HepG2 (cell line): ENCODE data around the gene KIF13A. TPM values are rescaled to one million over a fixed set of nuclear protein-coding genes. Genes with fewer than 3 reads are reported as not detected.

Source experiments
- ARNT ChIP-seq: fragments of 450-650 bp; IDR thresholded peaks from 2 replicates; pipeline ENCODE4 v1.6.1; 2017
- CCAR2 ChIP-seq: fragments of 200-400 bp; formaldehyde crosslinking; optimal IDR thresholded peaks from 2 replicates; pipeline ENCODE3; 2018; ENCODE audit warnings: low read depth, mild to moderate bottlenecking, low read length, moderate library complexity
- DPF2 ChIP-seq: sonication (generic); formaldehyde crosslinking; IDR thresholded peaks from 2 replicates; pipeline ENCODE4 v1.4.0; 2020; ENCODE audit warnings: mild to moderate bottlenecking, low read depth, missing genetic modification reagents, borderline replicate concordance
- NFIC ChIP-seq: IDR thresholded peaks from 2 replicates; pipeline ENCODE4 v1.6.1; 2012; ENCODE audit warnings: mild to moderate bottlenecking, low read length, inconsistent platforms
- PRMT3 ChIP-seq: sonication (generic); formaldehyde crosslinking; IDR thresholded peaks from 2 replicates; pipeline ENCODE4 v1.8.1; 2022; ENCODE audit warnings: low read depth, mild to moderate bottlenecking, moderate library complexity, missing genetic modification reagents, borderline replicate concordance
- REL ChIP-seq: sonication (generic); formaldehyde crosslinking; conservative IDR thresholded peaks from 2 replicates; pipeline ENCODE4 v1.8.0; 2022; ENCODE audit warnings: mild to moderate bottlenecking, missing genetic modification reagents, moderate library complexity
- RORA ChIP-seq: sonication (generic); formaldehyde crosslinking; IDR thresholded peaks from 2 replicates; pipeline ENCODE4 v1.5.0; 2020; ENCODE audit warnings: mild to moderate bottlenecking, missing genetic modification reagents, moderate library complexity
- SNAI1 ChIP-seq: sonication (generic); formaldehyde crosslinking; IDR thresholded peaks from 2 replicates; pipeline ENCODE4 v1.5.0; 2020; ENCODE audit warnings: mild to moderate bottlenecking, missing genetic modification reagents, borderline replicate concordance
- SRY ChIP-seq: sonication (generic); formaldehyde crosslinking; IDR thresholded peaks from 2 replicates; pipeline ENCODE4 v1.8.0; 2022; ENCODE audit warnings: mild to moderate bottlenecking, missing genetic modification reagents
- SSRP1 ChIP-seq: IDR thresholded peaks from 2 replicates; pipeline ENCODE4 v1.6.1; 2016; ENCODE audit warnings: control low read depth
- ZFP62 ChIP-seq: sonication (generic); formaldehyde crosslinking; IDR thresholded peaks from 2 replicates; pipeline ENCODE4 v1.4.0; 2020; ENCODE audit warnings: missing genetic modification reagents
- ZFY ChIP-seq: sonication (generic); formaldehyde crosslinking; IDR thresholded peaks from 2 replicates; pipeline ENCODE4 v1.4.0; 2020; ENCODE audit warnings: missing genetic modification reagents
- ZNF615 ChIP-seq: sonication (generic); formaldehyde crosslinking; IDR thresholded peaks from 2 replicates; pipeline ENCODE4 v1.5.0; 2020; ENCODE audit warnings: mild to moderate bottlenecking, missing genetic modification reagents, borderline replicate concordance
- polyA plus RNA-seq, 8 experiments: library from polyadenylated mRNA; depleted of rRNA in 3 of 8; stranded (reverse) in 7 of 8; unstranded in 1 of 8; fragments of >200 nt; fragmentation: Illumina TruSeq in 4 of 8; extraction: Trizol in 4 of 8; gene quantifications; 2 replicates each; pipeline versions ENCODE4 v1.2.1 to v1.2.3, GENCODE V29; 2011 to 2016; ENCODE audit warnings: low read depth in 4 of 8, missing spikeins in 1 of 8, mixed read lengths in 1 of 8; ENCODE audit not compliant: insufficient read depth in 1 of 8
- total RNA-seq, 5 experiments: library from RNA; depleted of rRNA; stranded (reverse); fragments of >200 nt; fragmentation: Illumina TruSeq; extraction: Trizol; gene quantifications; 2 replicates each; pipeline ENCODE4 v1.2.3, GENCODE V29; 2016; ENCODE audit warnings: low read depth in 1 of 5
- TF ChIP-seq, protein P1 (sequence below): sonication (generic); formaldehyde crosslinking; conservative IDR thresholded peaks from 2 replicates; pipeline ENCODE4 v1.4.0; 2020; ENCODE audit warnings: mild to moderate bottlenecking, missing genetic modification reagents, moderate library complexity
- TF ChIP-seq, protein P2 (sequence below): sonication (generic); formaldehyde crosslinking; IDR thresholded peaks from one replicate; pipeline ENCODE4 v1.5.1; 2020; ENCODE audit warnings: mild to moderate bottlenecking, missing genetic modification reagents; ENCODE audit errors: not compliant biosample characterization
- TF ChIP-seq, protein P3 (sequence below): sonication (generic); formaldehyde crosslinking; IDR thresholded peaks from 2 replicates; pipeline ENCODE4 v1.4.0; 2020; ENCODE audit warnings: mild to moderate bottlenecking, low read depth, missing genetic modification reagents

Gene KIF13A
- total and polyA plus RNA-seq, 2 of the 13 experiments (the other 11 are each of a cell fraction or from before 2014, with no cell fraction given): 21.1 to 37.2 TPM

DNA sequence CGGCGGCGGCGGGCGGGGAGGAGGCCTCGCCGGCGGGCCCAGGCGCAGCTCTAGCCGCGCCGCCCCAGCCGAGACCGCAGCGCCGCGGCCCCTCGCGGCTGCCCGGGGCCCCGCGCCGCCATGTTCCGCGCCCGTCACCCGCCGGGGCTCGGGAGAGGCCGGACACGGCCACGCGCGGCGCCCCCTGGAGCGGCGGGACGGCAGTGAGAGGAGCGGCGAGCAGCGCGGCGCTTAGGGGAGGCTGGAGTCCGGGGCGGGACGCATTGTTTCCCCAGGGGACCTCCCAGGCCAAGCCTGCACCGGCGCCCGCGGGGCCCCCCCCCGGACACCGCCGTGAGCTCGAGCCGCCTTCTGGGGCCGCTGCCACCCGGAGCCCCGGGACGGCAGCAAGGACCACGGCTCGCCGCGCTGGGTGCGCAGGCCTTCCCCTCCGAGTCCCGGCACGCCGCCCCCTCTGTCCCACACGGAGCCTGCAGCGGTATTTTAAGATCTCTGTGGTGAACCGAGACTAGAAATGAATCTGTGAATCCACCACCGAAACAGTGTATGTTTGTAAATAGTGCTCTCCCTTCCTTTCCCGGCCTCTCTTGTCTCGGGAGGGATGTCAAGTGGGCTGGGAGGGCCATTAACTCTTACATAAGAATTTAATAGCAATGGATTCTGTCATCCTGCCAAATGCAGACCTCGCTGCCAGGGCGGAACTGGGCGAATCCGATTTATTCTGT is 424 bp upstream of the KIF13A start (continued):
- no peak for TF ChIP-seq PRMT3
- TF ChIP-seq, protein P1, sequence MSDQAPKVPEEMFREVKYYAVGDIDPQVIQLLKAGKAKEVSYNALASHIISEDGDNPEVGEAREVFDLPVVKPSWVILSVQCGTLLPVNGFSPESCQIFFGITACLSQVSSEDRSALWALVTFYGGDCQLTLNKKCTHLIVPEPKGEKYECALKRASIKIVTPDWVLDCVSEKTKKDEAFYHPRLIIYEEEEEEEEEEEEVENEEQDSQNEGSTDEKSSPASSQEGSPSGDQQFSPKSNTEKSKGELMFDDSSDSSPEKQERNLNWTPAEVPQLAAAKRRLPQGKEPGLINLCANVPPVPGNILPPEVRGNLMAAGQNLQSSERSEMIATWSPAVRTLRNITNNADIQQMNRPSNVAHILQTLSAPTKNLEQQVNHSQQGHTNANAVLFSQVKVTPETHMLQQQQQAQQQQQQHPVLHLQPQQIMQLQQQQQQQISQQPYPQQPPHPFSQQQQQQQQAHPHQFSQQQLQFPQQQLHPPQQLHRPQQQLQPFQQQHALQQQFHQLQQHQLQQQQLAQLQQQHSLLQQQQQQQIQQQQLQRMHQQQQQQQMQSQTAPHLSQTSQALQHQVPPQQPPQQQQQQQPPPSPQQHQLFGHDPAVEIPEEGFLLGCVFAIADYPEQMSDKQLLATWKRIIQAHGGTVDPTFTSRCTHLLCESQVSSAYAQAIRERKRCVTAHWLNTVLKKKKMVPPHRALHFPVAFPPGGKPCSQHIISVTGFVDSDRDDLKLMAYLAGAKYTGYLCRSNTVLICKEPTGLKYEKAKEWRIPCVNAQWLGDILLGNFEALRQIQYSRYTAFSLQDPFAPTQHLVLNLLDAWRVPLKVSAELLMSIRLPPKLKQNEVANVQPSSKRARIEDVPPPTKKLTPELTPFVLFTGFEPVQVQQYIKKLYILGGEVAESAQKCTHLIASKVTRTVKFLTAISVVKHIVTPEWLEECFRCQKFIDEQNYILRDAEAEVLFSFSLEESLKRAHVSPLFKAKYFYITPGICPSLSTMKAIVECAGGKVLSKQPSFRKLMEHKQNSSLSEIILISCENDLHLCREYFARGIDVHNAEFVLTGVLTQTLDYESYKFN: no peak; the same call in 1 of the 2 replicates
- TF ChIP-seq, protein P2, sequence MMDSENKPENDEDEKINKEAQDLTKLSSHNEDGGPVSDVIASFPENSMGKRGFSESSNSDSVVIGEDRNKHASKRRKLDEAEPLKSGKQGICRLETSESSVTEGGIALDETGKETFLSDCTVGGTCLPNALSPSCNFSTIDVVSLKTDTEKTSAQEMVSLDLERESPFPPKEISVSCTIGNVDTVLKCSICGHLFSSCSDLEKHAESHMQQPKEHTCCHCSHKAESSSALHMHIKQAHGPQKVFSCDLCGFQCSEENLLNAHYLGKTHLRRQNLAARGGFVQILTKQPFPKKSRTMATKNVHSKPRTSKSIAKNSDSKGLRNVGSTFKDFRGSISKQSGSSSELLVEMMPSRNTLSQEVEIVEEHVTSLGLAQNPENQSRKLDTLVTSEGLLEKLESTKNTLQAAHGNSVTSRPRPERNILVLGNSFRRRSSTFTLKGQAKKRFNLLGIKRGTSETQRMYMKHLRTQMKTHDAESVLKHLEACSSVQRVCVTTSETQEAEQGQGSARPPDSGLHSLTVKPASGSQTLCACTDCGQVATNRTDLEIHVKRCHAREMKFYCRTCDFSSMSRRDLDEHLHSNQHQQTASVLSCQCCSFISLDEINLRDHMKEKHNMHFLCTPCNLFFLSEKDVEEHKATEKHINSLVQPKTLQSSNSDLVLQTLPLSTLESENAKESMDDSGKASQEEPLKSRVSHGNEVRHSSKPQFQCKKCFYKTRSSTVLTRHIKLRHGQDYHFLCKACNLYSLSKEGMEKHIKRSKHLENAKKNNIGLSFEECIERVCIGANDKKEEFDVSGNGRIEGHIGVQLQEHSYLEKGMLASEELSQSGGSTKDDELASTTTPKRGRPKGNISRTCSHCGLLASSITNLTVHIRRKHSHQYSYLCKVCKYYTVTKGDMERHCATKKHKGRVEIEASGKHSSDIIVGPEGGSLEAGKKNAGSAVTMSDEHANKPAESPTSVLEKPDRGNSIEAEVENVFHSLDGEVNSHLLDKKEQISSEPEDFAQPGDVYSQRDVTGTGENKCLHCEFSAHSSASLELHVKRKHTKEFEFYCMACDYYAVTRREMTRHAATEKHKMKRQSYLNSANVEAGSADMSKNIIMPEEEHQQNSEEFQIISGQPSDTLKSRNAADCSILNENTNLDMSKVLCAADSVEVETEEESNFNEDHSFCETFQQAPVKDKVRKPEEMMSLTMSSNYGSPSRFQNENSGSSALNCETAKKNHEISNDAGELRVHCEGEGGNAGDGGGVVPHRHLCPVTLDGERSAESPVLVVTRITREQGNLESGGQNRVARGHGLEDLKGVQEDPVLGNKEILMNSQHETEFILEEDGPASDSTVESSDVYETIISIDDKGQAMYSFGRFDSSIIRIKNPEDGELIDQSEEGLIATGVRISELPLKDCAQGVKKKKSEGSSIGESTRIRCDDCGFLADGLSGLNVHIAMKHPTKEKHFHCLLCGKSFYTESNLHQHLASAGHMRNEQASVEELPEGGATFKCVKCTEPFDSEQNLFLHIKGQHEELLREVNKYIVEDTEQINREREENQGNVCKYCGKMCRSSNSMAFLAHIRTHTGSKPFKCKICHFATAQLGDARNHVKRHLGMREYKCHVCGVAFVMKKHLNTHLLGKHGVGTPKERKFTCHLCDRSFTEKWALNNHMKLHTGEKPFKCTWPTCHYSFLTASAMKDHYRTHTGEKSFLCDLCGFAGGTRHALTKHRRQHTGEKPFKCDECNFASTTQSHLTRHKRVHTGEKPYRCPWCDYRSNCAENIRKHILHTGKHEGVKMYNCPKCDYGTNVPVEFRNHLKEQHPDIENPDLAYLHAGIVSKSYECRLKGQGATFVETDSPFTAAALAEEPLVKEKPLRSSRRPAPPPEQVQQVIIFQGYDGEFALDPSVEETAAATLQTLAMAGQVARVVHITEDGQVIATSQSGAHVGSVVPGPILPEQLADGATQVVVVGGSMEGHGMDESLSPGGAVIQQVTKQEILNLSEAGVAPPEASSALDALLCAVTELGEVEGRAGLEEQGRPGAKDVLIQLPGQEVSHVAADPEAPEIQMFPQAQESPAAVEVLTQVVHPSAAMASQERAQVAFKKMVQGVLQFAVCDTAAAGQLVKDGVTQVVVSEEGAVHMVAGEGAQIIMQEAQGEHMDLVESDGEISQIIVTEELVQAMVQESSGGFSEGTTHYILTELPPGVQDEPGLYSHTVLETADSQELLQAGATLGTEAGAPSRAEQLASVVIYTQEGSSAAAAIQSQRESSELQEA (CRISPR knock-in tag): no peak
- no peak for TF ChIP-seq SSRP1 (CRISPR knock-in tag)
- TF ChIP-seq ZNF615: no peak
- no peak for TF ChIP-seq DPF2 (CRISPR knock-in tag)
- no peak for TF ChIP-seq ZFP62 (CRISPR knock-in tag)
- TF ChIP-seq SRY (CRISPR knock-in tag): no peak; the same call in 1 of the 2 replicates
- no peak for TF ChIP-seq SNAI1 (CRISPR knock-in tag)
- no peak for TF ChIP-seq CCAR2
- TF ChIP-seq NFIC: no peak
- TF ChIP-seq, protein P3, sequence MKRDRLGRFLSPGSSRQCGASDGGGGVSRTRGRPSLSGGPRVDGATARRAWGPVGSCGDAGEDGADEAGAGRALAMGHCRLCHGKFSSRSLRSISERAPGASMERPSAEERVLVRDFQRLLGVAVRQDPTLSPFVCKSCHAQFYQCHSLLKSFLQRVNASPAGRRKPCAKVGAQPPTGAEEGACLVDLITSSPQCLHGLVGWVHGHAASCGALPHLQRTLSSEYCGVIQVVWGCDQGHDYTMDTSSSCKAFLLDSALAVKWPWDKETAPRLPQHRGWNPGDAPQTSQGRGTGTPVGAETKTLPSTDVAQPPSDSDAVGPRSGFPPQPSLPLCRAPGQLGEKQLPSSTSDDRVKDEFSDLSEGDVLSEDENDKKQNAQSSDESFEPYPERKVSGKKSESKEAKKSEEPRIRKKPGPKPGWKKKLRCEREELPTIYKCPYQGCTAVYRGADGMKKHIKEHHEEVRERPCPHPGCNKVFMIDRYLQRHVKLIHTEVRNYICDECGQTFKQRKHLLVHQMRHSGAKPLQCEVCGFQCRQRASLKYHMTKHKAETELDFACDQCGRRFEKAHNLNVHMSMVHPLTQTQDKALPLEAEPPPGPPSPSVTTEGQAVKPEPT (CRISPR knock-in tag): peak; percentile 76
- TF ChIP-seq ZFY (CRISPR knock-in tag): peak; percentile 90
- TF ChIP-seq ARNT: no peak
- TF ChIP-seq REL (CRISPR knock-in tag): no peak
- no peak for TF ChIP-seq RORA
